GM18498 (cell line): ENCODE data around the gene SLC35E2B.
"Not testable (repeated sequence)": the region's sequence is repeated elsewhere in the genome, so short reads cannot be mapped to it uniquely, and the experiment has no call there.

ENCODE experiments used
- ATAC-seq: cut with Tn5 transposase; IDR thresholded peaks from one replicate; pipeline ENCODE4 v1.9.1; 2021; ENCODE audit warnings: mild to moderate bottlenecking, moderate library complexity; ENCODE audit not compliant: unreplicated experiment

The SLC35E2B gene

GRCh38 chr1:1647567-1648241, 44.9 kb downstream of the SLC35E2B start:
- ATAC-seq, result not testable (repeated sequence)

GRCh38 chr1:1646326-1646725, 46.3 kb downstream of the SLC35E2B start:
- not testable (repeated sequence) for ATAC-seq

DNA sequence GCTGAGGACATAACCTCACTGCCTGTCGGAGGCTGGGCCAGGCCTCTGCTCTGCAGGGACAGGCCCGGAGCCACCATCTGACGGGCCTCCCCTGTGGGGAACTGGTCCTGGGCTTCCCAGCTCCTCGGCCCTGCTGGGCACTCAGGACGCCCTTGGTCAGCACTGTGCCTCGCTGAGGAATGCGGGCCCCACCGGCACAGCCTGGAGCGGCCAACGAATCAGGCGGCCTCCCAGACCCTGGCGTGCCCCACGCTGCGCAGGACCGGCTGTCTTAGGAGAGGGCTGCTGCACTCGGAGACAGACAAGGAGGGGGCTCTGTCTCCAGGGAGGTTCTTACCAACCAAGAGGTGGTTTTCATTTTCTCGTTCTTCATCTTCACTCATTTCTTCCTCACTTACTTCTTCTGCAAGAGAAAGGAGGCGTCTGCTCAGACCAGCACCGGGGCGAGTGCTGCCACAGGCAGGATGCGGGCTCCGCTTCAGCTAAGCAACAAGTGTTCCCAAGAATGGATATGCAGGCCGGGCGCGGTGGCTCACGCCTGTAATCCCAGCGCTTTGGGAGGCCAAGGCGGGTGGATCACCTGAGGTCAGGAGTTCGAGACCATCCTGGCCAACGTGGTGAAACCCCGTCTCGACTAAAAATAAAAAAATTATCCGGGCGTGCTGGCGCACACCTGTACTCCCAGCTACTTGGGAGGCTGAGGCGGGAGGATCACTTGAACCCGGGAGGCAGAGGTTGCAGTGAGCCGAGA, 51.7 kb downstream of the SLC35E2B start:
- not testable (repeated sequence) for ATAC-seq

DNA sequence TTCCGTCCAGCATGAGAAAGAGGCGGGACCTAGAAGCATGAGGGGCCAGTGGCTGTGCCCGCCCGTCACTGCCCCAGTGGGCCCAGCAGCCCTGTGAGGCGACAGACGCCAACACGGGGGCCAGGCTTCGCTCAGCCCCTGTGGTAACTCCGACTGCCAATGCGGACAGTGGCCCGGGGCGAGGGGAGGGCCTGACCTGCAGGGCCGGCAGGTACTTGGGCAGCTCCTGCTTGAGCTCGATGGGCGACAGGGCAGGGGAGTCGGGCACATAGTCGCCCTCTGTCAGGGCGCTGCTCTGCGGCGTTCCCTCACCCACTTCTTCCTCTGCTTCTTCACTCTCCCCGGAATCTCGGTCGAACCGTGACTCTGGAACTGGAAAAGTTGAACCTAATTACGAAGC, 52.5 kb downstream of the SLC35E2B start:
- not testable (repeated sequence) for ATAC-seq

DNA sequence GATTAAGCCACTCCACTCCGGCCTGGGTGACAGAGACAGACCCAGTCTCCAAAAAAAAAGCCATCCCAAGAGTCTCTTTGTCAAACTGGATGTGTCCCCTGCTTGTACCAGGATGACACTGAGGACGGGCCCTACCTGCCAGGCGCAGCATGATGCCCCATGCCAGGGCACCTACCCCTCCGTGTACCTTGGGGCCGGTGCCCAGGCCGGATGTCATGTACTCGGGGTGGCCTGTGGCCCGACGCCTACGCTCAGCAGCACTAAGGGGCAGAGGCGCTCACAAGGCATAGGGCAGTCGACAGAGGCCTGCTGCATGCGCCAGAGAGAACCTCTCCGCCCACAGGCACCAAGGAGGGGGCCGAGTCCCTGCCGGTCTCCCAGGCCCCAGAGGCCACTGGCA, 53.2 kb downstream of the SLC35E2B start:
- ATAC-seq, result not testable (repeated sequence)

DNA sequence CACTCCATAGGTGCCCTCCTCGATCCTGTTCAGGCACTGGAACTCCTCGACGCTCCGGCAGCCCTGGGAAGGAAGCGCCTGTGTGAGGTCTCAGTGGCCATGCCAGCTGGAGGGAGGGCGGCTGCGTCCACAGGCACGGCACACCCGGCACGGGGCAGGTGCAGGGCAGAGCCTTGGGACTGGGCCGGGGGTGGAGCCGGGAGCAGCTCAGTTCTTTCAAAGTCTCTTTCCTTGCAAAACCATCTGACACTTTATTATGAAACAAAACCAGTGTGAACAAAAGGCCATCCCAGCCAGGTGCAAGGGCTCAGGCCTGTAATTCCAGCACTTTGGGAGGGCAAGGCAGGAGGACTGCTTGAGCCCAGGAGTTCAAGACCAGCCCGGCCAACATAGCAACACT, 54.1 kb downstream of the SLC35E2B start:
- not testable (repeated sequence) for ATAC-seq

DNA sequence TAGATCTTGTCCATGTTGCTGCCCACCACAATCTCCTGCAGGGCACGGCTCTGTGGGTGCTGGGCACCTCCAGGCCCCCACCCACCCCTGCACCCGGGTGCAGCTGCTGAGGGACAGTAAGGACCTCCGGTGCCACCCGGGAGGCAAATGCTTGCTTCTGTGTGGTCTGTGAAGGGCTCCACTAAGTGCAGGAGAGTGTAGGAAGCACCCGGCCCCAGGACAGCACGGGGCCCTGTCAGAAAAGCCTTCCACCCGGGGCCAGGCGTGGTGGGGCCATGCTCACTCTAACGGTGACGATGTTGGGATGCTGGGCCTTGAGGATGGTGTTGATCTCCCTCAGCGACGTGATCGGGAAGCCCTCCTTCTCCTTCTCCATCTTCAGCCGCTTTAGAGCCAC, 55.1 kb downstream of the SLC35E2B start:
- ATAC-seq, result not testable (repeated sequence)

DNA sequence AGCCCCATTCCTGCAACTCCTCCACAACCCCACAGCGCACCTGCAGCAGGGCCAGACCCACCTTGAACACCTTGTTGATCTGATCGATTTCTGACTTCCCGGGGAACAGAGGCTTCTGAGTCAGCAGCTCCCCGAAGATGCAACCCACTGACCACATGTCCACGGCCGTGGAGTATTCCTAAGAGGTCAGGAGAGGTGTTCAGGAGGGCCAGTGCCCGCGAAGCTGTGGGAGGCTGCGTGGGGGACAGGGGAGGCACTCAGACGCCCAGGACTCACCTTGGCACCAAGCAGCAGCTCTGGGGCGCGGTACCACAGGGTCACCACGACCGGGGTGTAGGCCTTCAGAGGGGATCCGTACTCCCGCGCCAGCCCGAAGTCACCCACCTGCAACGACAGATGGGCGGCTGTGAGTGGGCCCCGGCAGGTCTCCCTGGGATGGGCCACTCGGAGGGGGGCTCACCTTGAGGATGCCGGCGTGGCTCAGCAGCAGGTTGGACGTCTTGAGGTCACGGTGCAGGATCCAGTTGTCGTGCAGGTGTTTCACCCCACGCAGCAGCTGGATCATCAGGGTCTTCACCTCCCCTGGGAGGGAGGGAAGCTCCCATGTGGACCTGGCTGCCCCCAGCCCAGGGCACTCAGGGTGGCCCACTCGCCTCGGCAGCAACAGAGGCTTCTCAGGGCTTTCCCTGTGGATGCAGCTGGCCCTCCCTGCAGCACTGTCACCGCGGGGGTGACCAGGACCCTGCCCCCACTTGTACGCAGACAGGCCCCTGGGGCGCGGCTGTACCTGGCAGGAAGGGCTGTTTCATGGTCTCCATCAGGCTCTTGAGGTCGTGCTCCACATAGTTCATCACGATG, 55.7 kb downstream of the SLC35E2B start:
- not testable (repeated sequence) for ATAC-seq

GRCh38 chr1:1634613-1635012, 58.0 kb downstream of the SLC35E2B start:
- not testable (repeated sequence) for ATAC-seq

- not testable (repeated sequence) for ATAC-seq
These were observed 59.2 kb downstream of the SLC35E2B start for GRCh38 chr1:1633409-1633808.

DNA sequence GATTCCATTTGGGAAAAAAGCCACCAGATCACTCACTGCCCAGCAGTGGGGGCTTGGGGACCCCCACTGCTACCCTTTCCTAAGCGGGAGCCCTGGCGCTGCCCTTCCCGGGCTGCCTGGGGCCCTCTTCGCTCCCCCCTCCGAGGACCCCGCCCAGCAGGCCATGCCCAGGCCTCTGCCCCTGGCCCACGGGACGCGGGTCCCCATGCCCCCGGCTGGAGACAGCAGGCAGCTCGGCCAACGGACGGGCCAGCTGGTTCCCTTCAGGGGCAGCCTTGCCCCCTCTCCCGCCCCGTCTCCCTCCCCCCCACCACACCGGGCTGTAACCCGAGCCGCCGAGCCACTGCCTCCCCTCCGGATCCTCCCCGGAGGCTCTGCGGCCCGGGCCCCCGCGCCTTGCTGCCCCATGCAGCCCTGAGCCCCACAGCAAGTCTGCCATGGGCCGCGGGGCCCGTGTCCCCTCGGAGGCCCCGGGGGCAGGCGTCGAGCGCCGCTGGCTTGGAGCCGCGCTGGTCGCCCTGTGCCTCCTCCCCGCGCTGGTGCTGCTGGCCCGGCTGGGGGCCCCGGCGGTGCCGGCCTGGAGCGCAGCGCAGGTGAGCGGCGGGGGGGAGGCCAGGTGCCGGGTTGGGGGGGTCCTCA, 60.7 kb downstream of the SLC35E2B start, which contains the start of gene MMP23B:
MMP23B (plus strand) TSS at position 392 of the 639 bp plus-strand sequence; CDS start at position 438, 46 bp downstream.
- no peak for ATAC-seq

DNA sequence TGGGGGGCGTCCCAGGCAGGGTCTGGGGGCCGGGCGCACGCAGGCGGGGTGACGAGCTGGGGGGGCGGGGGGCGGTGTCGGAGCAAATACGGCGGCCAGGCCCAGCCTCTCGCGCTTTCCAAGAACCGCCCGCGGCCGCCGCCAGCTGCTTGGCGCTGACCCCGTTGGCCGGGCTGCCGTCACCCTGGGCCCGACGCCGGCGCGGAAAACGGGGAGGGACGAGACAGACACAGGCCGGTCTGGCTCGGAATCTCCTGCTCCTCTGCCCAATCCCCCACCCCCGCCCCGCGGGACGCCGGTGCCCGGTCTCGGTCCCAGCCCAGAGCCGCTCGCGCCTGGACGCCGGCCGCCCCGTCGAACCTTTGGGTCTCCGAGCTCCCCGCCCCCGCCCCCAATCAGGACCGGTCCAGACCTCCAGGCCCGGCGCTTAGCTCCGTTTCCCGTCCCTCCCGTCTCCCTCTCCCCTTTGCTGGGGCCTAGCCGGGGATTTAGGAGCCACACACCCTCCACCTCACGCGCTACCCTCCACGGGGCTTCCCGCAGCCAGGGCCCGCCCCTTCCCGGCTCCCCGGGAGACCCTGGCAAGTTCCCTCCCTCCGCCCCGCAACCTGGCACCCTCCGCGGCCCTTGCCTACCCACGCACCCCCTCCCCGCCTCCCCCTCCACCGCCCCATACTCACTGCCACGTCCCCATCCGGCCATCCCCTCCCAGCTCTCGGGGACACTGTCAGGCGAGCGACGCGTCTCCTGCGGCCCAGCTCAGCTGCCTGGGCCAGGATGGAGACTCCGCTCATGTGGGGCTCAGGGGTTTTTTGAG, 61.4 kb downstream of the SLC35E2B start:
- no peak for ATAC-seq

DNA sequence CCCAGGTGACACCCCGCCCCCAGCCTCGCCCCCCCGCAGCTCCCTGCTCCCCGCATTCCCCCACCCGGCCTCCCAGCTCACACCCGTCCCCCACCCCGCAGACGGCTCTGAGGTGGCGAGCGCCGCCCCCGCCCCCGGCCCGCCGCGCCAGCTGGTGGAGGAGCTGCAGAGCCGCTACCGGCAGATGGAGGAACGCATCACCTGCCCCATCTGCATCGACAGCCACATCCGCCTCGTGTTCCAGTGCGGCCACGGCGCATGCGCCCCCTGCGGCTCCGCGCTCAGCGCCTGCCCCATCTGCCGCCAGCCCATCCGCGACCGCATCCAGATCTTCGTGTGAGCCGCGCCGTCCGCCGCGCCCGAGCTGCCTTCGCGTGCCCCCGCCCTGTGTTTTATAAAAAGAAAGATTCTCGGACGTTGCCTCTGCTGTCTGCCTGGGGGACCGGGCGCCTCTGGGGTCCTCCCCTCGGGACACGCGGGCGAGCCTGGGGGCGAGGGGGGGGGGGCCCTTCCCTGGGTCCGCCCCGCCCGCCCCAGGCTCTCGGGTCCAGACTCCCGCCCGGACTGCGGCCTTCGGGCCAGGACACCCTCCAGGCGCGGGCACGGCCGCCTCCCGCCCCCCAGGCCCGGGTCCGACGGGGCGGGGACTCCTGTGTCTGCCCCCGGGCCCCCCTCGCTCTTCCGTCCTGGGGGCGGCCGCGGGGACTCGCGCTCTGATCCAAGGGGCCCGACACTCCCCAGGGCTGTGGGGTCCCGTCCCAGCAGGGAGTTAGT, 62.2 kb downstream of the SLC35E2B start:
- ATAC-seq, result peak; percentile 57

GRCh38 chr1:1629430-1630190, 63.0 kb downstream of the SLC35E2B start:
- ATAC-seq, result no peak

DNA sequence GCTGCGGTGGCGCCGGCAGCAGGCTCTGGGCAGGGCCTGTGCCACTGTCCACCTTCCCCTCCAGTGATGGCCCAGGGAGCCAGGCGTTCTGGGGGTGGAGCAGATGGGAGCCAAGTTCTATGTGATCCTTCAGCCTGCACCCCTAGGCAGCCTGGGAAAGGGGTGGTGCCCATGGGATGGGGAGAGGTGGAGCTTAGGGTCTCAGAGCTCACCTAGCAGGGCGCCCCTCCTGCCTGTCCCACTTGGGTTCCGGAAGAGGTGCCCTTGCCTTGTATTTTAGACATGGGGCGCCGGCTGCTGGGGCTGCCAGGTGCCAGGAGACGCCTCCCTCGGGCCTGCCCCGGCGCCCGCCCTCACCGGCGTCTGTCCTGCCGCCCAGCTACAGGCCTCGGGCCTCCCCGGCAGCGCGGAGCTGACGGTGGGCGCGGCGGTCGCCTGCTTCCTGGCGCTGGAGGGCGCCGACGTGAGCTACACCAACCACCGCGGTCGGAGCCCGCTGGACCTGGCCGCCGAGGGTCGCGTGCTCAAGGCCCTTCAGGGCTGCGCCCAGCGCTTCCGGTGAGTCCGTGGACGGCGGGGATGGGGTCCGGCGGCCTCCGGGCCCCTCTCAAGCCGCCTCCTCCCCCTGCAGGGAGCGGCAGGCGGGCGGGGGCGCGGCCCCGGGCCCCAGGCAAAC, 63.7 kb downstream of the SLC35E2B start:
- no peak for ATAC-seq

DNA sequence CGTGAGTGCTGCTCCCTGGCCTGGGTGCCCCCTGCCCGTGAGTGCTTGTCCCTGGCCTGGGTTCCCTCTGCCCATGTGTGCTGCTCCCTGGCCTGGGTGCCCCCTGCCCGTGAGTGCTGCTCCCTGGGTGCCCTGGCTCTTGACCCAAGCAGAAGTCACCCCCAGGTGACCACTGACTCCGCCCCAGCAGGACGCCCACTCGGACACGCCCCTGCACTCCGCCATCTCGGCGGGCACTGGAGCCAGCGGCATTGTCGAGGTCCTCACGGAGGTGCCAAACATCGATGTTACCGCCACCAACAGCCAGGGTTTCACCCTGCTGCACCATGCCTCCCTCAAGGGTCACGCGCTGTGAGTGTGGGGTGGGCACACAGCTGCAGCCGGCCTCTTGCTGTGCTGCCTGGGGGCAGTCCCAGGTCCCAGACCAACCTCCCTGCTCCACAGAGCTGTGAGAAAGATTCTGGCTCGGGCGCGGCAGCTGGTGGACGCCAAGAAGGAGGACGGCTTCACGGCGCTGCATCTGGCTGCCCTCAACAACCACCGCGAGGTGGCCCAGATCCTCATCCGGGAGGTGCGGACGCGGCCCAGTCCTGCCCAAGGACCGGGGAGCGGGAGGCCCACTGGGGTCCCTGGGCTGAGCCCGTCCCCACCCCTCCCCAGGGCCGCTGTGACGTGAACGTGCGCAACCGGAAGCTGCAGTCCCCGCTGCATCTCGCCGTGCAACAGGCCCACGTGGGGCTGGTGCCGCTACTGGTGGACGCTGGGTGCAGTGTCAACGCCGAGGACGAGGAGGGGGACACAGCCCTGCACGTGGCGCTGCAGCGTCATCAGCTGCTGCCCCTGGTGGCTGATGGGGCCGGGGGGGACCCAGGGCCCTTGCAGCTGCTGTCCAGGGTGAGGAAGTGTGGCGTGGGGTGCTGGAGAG, 64.5 kb downstream of the SLC35E2B start:
- ATAC-seq, result no peak
